ENCODE results near the gene TMEM231.
"Not testable (repeated sequence)": the region's sequence is repeated elsewhere in the genome, so short reads cannot be mapped to it uniquely, and the experiment has no call there.

TMEM231 gene

DNA sequence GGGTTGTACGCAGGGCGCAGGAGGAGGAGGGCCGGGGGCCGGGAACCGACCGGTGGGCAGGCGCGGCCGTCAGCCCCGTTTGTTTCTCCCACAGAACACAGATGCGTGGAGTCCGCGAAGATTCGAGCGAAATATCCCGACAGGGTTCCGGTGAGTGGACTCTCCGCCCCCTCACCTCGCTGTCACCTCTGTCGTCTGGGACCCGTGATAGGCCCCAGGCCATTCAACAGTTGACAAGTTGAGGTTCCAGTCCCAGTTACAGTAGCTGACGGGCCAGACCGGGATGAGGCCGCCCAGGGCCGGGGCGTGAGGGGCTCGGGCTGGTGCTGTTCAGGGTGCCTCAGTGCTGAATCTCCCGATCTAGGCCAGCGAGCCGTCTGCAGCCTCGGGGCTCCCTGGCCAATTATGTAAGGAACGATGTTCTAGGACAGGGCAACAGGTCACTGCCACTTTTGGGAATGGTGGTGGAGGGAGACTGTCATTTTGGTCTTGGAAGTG, 10.8 kb upstream of the TMEM231 start:
- no peak for DNase-seq (ENCODE audit: low read depth, low spot score)

DNA sequence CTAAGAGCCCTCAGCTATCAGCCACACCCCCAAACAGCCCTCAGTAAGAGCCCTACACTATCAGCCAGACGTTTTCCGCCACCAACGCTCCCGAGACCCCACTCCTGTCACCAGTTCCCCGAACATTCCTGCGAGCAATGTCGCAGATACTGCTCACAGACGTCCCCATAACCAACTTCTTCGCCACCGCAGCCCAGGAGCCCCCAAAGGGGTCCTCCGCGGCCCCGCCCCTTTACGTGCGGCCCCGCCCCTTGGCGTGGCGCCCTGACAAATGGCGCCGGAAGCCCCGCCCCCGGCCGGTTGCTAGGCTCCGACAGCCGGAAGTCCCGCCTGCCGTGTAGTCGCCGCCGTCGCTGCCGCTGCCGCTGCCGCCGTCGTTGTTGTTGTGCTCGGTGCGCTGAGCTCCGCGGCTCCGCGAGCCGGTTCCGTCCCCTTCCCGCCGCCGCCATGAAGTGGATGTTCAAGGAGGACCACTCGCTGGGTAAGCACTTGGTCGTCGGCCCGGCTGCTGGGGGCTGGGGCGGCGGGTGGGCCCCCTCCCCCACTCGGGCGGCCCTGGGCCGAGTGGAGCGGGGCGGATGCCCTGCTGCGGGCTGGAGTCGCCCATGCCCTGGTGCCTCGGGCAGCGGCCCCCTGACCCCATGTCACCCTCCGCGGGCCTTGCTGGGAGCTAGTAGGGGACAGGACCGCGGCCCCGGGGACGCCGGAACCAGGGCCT, 10.1 kb upstream of the TMEM231 start, which contains the start of gene GABARAPL2:
GABARAPL2 (plus strand) TSS at position 340 of the 718 bp plus-strand sequence; CDS start at position 448, 108 bp downstream.
- DNase-seq (ENCODE audit: low read depth, low spot score): peak; percentile 82

DNA sequence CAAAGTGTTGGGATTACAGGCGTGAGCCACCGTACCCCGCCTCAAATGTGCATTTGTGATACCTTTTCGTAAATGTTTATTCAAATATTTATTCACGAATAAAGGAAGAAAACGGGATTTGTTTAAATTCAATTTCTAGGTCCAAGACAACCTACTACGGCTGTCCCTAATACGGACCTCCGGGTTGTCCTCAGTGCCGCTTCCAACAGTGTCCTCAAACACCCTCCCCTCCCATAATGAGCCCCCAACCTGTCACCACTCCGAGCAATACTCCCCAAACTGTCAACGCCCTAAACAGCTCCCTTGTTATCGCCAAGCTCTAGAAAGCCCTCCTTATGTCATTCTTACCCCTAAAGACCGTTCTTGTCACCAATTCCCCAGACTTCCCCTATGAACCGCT, 9.6 kb upstream of the TMEM231 start:
- no peak for DNase-seq (ENCODE audit: low read depth, low spot score)

DNA sequence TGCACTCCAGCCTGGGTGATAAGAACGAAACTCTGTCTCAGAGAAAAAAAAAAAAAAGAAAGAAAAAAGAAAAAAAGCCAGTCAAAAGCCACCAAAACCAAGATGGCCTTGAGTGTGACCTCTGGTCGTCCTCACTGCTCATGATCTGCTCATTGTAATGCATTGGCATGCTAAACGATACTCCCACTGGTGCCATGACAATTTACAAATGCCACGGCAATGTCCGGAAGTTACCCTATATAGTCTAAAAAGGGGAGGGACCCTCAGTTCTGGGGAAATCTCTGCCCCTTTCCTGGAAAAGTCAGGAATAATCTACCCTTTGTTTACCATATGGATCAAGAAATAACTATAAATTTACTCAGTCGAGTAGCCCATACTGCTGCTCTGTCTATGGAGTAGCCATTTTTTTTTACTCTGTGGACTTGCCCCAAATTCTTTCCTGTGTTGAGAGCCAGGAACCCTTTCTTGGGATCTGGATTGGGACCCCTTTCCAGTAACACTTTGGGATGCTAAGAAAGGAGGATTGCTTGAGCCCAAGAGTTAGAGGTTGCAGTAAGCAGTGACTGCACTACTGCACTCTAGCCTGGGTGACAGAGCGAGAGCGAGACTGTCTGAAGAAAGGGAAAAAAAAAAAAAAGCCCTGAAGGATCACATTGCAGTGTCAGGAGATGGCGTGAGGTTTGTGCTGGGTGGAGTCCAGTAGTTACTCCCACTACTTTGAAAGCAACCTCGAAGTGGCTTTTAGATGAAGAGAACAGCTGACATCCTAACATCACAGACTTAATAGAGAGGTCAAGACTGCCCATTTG, 3.7 kb upstream of the TMEM231 start:
- no peak for DNase-seq (ENCODE audit: low read depth, low spot score)

DNA sequence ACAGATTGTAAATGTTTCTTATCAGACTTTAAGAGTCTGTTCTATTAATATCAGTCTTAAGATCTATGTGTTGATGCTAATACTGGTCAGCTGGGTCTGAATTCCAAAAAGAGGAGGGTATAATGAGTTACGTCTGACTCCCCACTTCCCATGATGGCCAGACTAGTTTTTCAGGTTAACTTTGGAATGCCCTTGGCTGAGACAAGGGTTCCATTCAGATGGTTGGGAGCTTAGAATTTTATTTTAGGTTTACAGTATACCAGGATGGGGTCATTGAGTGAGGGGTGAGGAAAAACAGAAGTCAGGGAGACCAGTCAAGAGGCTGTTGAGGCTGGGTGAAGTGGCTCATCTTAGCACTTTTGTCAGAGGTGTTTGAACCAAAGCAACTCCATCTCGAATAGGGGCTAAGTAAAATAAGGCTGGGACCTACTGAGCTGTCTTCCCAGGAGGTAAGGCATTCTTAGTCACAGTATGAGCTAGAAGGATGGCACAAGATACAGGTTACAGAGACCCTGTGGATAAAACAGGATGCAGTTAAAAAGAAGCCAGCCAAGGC, 2.9 kb upstream of the TMEM231 start:
- no peak for DNase-seq (ENCODE audit: low read depth, low spot score)

DNA sequence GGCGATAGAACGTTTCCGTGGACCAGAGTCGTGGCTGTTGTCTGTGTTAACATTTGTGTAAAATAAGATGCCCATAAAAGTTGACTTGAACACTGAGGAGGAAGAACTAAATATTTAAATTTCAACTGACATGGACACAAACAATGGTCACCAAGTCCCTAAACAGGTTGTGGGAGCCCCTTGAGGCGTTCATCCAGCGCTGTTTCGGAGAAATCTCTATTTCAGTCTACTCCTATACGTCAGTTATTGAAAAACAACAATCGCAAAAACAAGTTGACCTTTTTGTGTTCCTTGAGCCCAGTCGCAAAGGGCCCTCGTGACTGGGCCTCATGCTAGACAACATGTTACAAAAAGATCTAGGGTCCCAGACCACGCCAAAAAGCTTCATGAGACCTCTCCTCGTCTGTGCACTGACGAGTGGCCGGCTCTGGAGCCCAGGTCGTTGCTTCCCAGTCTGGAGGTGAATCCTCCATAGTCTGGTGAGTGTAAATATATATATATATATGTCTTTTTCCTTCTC, 439 bp upstream of the TMEM231 start:
- no peak for DNase-seq (ENCODE audit: low read depth, low spot score)

DNA sequence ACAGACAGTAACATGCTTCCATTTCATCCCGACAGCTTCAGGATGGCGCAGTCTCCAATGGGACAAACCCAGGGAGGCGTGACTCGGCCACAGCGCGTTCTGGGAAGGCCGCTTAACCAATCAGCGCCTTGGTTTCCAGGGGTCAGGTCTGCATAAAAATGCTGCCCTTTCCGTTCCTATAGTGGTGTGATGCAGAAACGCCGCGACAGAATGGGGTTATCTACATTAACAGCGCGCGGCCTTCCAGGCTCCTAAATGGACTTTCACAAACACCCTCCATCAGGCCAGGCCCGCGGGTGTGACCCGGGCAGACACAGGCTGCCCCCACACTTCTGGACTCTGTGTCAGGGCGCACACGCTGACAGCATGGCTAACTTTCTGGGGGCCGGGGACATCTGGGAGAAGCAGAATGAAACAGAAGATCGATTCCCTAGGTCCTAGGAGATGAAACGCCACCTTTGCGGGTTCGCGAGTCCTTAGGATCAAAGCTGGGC, 792 bp downstream of the TMEM231 start:
- DNase-seq (ENCODE audit: low read depth, low spot score): no peak

DNA sequence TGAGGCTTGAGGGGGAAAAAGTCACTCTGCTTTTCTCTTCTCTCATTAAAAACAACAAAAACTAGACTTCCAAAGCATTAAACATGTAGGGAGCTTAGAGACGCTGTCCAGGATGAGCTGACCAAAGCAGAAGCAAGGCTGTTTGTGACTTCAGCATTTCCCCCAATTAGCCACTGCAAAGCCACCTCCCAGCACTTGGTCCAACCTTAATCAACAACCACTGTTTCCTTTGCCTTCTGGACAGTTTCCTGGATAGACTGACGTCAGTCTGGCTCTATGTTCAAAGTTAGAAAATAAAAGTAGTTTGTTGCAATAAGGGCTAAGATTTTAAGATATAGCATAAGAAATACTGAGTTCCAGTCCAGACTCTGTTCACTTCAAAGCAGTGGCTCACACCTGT, 3.1 kb downstream of the TMEM231 start:
- DNase-seq (ENCODE audit: low read depth, low spot score): no peak

DNA sequence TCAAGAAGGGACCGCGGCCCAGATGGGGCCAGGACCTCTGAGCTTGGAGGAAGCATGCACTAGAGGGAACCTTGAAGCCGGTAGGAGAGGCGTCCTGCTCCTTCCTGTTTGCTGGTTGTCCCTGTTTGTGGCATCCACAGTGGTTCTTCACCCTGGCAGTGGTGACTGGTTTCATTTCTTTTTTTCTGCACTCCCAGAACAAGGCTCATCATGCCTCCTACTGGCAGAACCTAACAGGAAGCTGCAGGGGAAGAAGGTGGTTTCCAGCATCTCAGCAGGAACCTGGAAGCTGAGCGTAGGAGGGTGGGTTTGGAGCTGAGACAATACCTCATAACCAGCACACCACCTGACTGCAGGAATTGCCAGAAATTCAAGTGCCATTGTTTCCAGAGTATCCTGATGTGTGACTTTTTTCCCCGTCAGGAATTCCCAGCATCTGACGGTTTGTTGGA, 5.8 kb downstream of the TMEM231 start:
- DNase-seq (ENCODE audit: low read depth, low spot score): no peak

DNA sequence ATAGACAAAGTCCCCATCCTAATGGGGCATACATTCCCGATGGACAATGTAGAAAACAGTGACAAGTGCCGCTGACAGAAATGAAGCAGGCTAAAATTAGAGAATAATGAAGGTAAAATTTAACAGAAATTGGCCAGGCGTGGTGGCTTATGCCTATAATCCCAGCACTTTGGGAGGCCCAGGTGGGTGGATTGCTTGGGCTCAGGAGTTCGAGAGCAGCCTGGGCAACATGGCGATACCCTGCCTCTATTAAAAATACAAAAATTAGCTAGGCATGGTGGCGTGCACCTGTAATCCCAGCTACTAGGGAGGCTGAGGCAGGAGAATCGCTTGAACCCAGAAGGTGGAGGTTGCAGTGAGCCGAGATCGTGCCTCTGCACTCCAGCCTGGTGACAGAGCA, 7.6 kb downstream of the TMEM231 start:
- DNase-seq (ENCODE audit: low read depth, low spot score): not testable (repeated sequence)

DNA sequence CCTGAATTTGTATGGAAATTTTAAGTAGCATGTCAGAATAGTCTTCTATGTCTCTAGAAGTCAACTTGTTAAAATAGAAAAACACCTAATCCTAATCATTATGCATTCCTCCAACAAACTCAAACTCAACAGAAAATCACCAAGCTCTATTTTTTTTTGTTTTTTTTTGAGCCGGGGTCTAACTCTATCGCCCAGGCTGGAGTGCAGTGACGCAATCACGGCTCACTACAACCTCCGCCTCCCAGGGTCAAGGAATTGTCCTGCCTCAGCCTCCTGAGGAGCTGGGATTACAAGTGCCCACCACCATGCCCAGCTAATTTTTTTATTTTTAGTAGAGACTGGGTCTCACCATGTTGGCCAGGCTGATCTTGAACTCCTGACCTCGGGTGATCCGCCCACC, 9.8 kb downstream of the TMEM231 start:
- no peak for DNase-seq (ENCODE audit: low read depth, low spot score)

DNA sequence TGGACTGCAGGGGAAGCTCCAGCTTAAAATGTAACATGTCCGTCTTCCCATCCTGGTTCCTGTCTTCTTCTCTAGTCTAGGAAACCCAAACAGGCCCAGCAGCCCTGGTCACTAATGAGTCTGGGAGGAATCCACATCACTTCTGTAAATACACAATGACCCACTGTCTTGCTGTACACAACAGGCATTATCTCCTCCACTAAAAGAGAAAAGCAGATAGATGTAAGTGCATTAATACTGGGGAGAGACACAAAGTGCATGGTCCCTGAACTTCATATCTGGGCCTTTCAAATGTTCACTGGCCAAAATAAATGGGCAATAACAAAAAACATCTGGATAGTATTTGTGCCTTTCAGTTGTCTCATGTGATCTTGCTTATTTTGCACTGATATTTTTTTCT, 10.2 kb downstream of the TMEM231 start:
- DNase-seq (ENCODE audit: low read depth, low spot score): not testable (repeated sequence)

DNA sequence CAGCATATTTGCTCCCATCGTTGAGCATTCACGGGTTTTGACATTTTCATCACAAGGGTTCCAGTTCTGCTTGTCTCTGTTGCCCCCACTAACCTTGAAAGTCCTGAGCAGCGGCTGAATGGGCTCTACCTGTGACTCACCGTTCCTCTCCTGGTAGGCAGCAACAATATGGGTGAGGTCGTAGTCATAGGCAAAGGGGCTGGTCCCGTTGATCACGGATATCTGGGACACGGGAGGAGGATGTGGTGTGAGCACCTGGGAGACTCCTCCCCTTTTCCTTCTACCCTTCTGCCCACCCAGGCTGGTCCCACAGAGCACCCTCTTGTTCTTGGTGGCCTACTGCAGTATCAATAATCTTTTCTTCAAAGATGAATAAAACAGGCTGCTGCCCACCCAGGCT, 13.6 kb downstream of the TMEM231 start:
- DNase-seq (ENCODE audit: low read depth, low spot score): not testable (repeated sequence)

DNA sequence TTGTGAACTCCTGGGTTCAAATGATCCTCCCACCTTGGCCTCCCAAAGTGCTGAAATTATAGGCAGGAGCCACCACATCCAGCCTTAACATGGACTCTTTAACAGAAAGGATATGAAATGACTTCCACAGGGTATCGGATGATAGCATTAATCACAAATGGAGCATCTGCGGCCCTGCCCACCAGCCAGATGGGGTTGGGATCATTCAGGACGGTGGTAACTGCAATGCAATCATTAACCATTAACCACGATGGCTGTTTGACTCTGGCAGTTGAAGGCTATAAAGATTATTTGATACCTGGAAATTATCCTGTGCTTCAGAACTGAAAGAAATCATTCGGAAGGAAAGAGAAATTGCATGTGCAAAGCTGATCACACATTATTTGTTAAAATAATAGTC, 14.8 kb downstream of the TMEM231 start:
- DNase-seq (ENCODE audit: low read depth, low spot score): no peak

DNA sequence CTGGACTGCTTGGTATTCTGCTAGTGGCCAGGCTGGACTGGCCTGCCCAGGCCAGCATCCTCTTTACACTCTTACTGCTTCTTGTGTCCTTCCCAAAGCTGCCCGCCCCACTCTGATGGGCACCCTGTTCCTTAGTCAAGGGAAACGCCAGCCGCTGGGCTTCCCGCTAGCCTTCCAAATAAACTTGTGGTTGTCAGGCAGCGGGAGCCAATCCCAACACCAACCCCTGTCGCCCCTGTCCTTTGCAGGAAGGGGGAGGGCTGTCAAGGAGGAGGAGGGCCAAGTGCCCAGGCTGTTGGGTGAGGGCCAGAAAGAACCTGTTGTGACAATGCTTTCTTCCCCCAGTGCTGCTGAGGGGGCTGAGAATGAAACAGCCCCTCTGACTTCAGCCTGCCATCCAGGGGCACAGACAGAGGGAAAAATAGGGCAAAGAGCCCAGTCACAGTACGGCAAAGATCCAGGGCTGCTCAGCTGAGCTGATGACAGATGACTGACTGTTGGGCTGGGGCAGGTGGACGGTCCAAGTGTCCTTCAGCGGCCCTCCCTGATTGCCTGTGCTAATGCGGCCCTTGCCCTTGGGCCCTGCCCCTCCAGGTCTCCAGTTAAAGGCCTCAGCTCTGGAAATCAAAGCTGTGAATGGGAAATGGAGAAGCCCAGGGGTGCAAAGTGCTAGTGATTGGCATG, 17.0 kb downstream of the TMEM231 start:
- not testable (repeated sequence) for DNase-seq (ENCODE audit: low read depth, low spot score)

DNA sequence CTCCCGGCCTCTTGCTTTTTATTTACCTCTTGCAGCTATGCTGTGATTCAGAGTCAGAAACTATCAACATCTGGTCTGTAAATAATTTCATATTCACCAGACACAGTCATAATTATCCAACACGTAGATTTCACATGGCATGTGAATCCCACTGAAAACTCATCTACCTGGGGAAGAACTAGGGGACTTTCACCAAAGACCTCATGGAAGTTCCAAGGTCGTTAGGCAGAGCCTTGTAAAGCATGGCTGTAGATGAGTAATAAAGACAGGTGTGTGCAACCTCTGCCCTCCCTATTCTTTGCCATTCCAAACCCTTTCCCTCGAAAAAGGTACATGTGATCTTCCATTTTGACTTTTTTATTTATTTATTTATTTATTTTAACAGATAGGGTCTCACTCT, 18.3 kb downstream of the TMEM231 start:
- DNase-seq (ENCODE audit: low read depth, low spot score): no peak

DNA sequence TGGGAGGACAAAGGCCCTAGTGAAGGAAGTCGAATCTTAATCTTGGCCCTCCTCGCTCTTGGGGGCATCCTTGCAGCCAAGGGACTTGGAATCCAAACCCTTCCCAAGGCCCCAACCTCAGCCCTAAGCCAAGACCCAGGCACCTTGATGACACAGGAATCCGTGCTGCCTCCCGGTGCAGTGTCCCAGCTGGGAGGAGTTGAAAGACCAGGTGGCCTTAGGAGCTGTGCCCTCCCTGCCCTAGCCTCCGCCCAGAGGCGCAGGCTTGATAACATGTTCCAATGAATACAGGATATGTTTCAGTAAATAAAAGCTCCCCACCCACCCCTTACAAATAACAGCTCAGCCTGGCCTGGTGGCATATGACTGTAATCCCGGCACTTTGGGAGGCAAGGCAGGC, 20.2 kb downstream of the TMEM231 start, which contains the start of gene CHST5:
CHST5 (minus strand) TSS at position 208 of the 400 bp plus-strand sequence. CDS start 5,724 bp downstream, outside the sequence.
- no peak for DNase-seq (ENCODE audit: low read depth, low spot score)

DNA sequence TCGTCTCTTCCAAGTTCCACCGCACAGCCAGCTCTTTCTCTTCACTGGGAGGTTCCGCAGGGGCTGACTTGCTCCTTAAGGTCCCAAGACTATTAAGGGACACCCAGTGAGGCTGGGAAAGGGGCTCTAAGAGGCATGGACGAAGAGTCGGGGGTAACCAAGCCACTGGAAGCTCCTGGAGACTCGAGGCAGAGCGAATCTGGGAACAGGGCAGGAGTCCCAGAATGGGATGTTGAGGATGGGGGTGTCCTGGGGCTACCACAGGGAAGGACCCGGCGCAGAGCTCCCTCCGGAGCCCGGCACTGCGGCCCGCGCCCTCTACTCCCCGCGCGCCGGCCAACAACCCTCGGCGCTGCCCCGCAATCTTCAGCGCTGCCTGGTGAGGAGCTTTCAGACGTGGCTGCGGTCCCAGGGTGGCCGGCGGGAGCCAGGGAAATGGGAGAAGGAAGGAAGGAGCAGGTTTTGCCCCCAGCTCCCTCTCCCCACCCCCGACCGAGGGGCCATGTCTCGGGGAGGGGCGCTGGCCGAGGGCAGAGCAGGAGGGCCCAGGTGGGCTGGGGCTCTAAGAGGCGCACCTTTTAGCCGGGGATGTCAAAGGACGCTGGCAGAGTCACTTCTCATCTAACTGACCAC, 20.7 kb downstream of the TMEM231 start:
- DNase-seq (ENCODE audit: low read depth, low spot score): no peak

DNA sequence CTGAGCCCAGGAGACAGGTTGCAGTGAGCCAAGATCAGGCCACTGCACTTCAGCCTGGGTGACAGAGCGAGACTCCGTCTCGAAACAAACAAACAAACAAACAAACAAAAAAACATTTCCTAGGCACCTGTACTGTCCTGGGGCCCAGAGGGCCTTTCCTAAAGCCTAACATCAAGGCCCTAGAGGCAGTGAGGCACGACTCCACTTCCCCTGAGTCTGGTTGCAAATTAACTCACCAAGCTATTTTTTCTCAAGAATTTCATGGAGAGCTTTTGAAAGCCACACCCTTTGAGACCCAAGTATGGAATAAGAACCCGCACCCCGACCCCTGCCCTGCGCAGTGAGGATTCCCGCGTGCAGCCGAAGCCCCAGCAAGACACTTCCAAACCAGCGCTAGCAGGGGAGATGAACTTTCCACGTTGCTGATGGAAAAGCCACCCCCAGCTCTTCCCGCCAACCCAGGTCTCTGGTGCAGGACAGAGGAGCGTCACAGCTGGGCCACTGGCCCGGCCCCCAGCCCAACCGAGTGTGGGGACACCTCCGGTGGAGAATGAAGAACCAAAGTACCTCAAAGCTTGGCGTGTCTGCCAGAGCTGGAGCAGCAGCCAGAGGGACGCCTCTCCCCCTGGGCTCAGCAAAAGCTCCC, 21.4 kb downstream of the TMEM231 start:
- no peak for DNase-seq (ENCODE audit: low read depth, low spot score)

DNA sequence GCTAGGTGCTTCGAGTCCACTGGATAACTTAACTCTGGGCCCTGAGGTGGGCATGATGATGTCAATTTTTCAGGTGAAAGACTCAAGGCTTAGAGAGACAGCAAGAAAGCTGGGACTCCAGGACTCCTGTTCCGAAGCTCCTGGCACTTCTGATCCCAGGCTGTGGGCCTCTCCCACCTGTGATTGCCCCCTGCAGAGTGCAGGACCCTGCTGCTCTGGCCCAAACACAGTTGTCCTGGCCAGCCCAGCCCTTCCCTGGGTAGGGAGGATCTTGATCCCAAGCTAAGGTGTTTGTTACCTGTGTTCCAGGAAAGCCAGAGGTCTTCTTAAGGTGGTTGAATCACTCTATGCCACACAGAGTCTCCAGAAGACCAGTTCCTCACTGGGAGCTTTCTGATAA, 23.3 kb downstream of the TMEM231 start:
- DNase-seq (ENCODE audit: low read depth, low spot score): no peak
